HG02678 (cell line): Measurements from ENCODE around the gene SYT7.

Experiments used
- ATAC-seq: cut with Tn5 transposase; IDR thresholded peaks from one replicate; pipeline ENCODE4 v1.9.1; 2021; ENCODE audit warnings: mild to moderate bottlenecking, moderate library complexity; ENCODE audit not compliant: unreplicated experiment

Gene SYT7

GRCh38 chr11:61555978-61556377 is 24.9 kb downstream of the SYT7 start:
- ATAC-seq: no peak

- ATAC-seq: no peak
These were observed 25.6 kb downstream of the SYT7 start for GRCh38 chr11:61555051-61555969.

- no peak for ATAC-seq
These were observed 26.5 kb downstream of the SYT7 start for GRCh38 chr11:61554172-61554988.

- no peak for ATAC-seq
These were observed 27.3 kb downstream of the SYT7 start for GRCh38 chr11:61553373-61554171.

GRCh38 chr11:61552108-61552635 is 28.7 kb downstream of the SYT7 start:
- no peak for ATAC-seq

- no peak for ATAC-seq
These were observed 29.2 kb downstream of the SYT7 start for GRCh38 chr11:61551634-61552033.

GRCh38 chr11:61550665-61551227 is 30.1 kb downstream of the SYT7 start:
- ATAC-seq: no peak

GRCh38 chr11:61549662-61550568 is 31.0 kb downstream of the SYT7 start:
- no peak for ATAC-seq

GRCh38 chr11:61549177-61549576 is 31.7 kb downstream of the SYT7 start:
- ATAC-seq: no peak

GRCh38 chr11:61547246-61547645 is 33.6 kb downstream of the SYT7 start:
- no peak for ATAC-seq

- ATAC-seq: no peak
These were observed 34.2 kb downstream of the SYT7 start for GRCh38 chr11:61546663-61547062.

GRCh38 chr11:61545921-61546320 is 35.0 kb downstream of the SYT7 start:
- no peak for ATAC-seq

- no peak for ATAC-seq
These were observed 35.5 kb downstream of the SYT7 start for GRCh38 chr11:61545341-61545740.

GRCh38 chr11:61544466-61544865 is 36.4 kb downstream of the SYT7 start:
- ATAC-seq: no peak

GRCh38 chr11:61543606-61544306 is 37.1 kb downstream of the SYT7 start:
- no peak for ATAC-seq

GRCh38 chr11:61542705-61543104 is 38.2 kb downstream of the SYT7 start:
- no peak for ATAC-seq

GRCh38 chr11:61542024-61542461 is 38.8 kb downstream of the SYT7 start:
- ATAC-seq: no peak

- no peak for ATAC-seq
These were observed 39.3 kb downstream of the SYT7 start for GRCh38 chr11:61541598-61541997.

GRCh38 chr11:61540528-61540927 is 40.3 kb downstream of the SYT7 start:
- ATAC-seq: no peak
